GM10266 (cell line): Measurements from ENCODE around the gene ARHGAP6.

Source experiments
- DNase-seq: peaks from one replicate; pipeline ENCODE4 v3.0.0; 2012; ENCODE audit errors: extremely low spot score
- CTCF ChIP-seq: IDR thresholded peaks from 2 replicates; pipeline ENCODE4 v1.5.1; 2012; ENCODE audit warnings: mild to moderate bottlenecking, low read depth; ENCODE audit not compliant: control insufficient read depth, insufficient read depth; ENCODE audit errors: missing control alignments

Gene ARHGAP6

GRCh38 chrX:11422525-11422857 lies 243.2 kb downstream of the ARHGAP6 start:
- no peak for TF ChIP-seq CTCF
- DNase-seq = no peak

- no peak for DNase-seq
- no peak for TF ChIP-seq CTCF
Observed at GRCh38 chrX:11421805-11422524, 243.8 kb downstream of the ARHGAP6 start.

GRCh38 chrX:11420851-11421250 lies 244.9 kb downstream of the ARHGAP6 start:
- DNase-seq = no peak
- TF ChIP-seq CTCF = no peak

GRCh38 chrX:11419102-11419501 lies 246.6 kb downstream of the ARHGAP6 start:
- TF ChIP-seq CTCF = no peak
- DNase-seq = no peak

- TF ChIP-seq CTCF = no peak
- no peak for DNase-seq
Observed at GRCh38 chrX:11416600-11416999, 249.1 kb downstream of the ARHGAP6 start.

- DNase-seq = no peak
Observed at GRCh38 chrX:11414091-11414490, 251.6 kb downstream of the ARHGAP6 start.

More at GRCh38 chrX:11414091-11414490, 251.6 kb downstream of the ARHGAP6 start:
- no peak for TF ChIP-seq CTCF
